BJ (cell line): Measurements from ENCODE around the gene SLC25A23. TPM values are rescaled to one million over a fixed set of nuclear protein-coding genes. Genes with fewer than 3 reads are reported as not detected.

ENCODE experiments used
- CTCF ChIA-PET: fragments of 350-600 bp; formaldehyde crosslinking; extraction: SDS; loops from one replicate; lab custom pipeline; 2021; ENCODE audit warnings: antibody characterized with exemption, inconsistent platforms; lab: Yijun Ruan, JAX
- POLR2A ChIA-PET: fragments of 300-600 bp; sonication (Branson Sonifier 250); formaldehyde crosslinking; extraction: SDS; loops from one replicate; lab custom pipeline; 2021; ENCODE audit warnings: antibody characterized with exemption; lab: Charles Lee
- DNase-seq: peaks from one replicate; pipeline ENCODE4 v3.0.0-alpha.2; 2011; ENCODE audit warnings: low read depth
- H3K27me3 ChIP-seq: 2 replicates; pipeline ENCODE4 v1.6.0; 2011; ENCODE audit warnings: low read length; ENCODE audit not compliant: control insufficient read depth, insufficient read depth
- H3K36me3 ChIP-seq: 2 replicates; pipeline ENCODE4 v1.5.1; 2011; ENCODE audit warnings: low read length; ENCODE audit not compliant: control insufficient read depth, insufficient read depth
- H3K4me3 ChIP-seq: 2 replicates; pipeline ENCODE4 v1.5.1; 2011; ENCODE audit warnings: low read depth, mild to moderate bottlenecking, control low read depth, low read length
- polyA plus RNA-seq: library from polyadenylated mRNA; depleted of rRNA; stranded (reverse); fragments of >200 nt; gene quantifications from 2 replicates; pipeline ENCODE4 v1.2.3, GENCODE V29; 2011
- TF ChIP-seq, protein P1 (sequence below): IDR thresholded peaks from 2 replicates; pipeline ENCODE4 v1.5.1; 2011; ENCODE audit warnings: low read depth, mild to moderate bottlenecking, control low read depth, inconsistent platforms, low read length, moderate library complexity; ENCODE audit not compliant: insufficient read depth

SLC25A23 gene
- polyA plus RNA-seq, 1 experiment, result 7.4 TPM

DNA sequence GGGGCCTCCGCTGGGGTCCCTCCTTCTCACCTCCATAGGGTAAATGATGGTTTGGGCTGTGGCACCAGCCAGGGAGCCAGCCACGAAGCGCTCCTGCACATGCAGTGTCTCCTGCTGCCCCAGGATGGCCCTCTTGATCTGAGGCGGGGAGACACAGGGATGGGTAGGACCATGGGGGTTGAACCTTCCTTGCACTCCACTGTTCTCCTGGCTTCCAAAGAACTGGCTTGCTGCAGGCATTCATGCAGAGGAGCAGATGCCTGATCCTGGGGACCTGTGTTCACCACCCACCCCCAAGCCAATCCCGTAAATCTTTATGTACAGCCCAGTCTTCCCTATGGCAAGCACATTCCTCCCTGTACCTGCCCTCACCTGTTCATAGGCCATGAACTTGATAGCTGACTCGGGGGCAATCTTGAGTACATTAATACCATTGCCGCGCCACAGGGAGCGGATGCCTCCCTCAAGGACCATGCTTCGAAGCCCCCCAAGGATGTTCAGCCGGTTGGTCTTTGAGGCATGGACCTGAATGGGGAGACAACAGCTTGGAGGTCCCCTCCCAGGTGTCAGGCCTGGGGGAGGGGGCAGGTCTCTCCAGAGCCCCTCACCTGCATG, 5.5 kb downstream of the SLC25A23 start:
- no peaks in the 10 kb centered on the region for H3K27me3 ChIP-seq
- TF ChIP-seq, protein P1, sequence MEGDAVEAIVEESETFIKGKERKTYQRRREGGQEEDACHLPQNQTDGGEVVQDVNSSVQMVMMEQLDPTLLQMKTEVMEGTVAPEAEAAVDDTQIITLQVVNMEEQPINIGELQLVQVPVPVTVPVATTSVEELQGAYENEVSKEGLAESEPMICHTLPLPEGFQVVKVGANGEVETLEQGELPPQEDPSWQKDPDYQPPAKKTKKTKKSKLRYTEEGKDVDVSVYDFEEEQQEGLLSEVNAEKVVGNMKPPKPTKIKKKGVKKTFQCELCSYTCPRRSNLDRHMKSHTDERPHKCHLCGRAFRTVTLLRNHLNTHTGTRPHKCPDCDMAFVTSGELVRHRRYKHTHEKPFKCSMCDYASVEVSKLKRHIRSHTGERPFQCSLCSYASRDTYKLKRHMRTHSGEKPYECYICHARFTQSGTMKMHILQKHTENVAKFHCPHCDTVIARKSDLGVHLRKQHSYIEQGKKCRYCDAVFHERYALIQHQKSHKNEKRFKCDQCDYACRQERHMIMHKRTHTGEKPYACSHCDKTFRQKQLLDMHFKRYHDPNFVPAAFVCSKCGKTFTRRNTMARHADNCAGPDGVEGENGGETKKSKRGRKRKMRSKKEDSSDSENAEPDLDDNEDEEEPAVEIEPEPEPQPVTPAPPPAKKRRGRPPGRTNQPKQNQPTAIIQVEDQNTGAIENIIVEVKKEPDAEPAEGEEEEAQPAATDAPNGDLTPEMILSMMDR, result no peak
- POLR2A ChIA-PET, result no interaction called here
- H3K36me3 ChIP-seq, result peaks cover 8% of the 10 kb centered on the region
- DNase-seq, result no peak
- CTCF ChIA-PET, result interaction anchor here (1.7 kb wide), 1 partner anchor 17 kb away, joined by 4 read pairs; no protein-coding TSS in a partner anchor
- no peak overlapping the region for H3K4me3 ChIP-seq

DNA sequence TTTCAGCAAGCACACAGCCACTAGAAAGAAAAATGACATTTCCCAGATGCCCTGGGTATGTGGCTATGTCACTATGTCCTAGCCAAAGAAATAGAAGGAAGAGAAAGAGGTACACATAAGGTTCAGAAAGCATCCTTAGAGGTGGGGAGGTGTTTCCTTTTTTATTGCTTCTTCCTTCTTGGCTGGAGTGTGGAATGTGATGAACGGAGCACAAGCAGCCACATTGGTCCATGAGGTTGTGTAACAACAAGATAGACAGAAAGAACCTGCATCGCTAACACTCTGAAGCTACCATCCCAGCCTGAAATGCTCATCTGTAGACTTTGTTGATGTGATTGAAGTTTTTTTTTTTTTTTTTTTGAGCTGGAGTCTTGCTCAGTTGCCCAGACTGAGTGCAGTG, 6.7 kb downstream of the SLC25A23 start:
- ChIA-PET POLR2A (no interaction called here), CTCF (no interaction called here)
- Histone ChIP-seq H3K36me3 (peaks cover 8% of the 10 kb centered on the region), H3K27me3 (no peaks in the 10 kb centered on the region), H3K4me3 (no peak overlapping the region)
- TF ChIP-seq, protein P1, result no peak
- DNase-seq, result no peak

DNA sequence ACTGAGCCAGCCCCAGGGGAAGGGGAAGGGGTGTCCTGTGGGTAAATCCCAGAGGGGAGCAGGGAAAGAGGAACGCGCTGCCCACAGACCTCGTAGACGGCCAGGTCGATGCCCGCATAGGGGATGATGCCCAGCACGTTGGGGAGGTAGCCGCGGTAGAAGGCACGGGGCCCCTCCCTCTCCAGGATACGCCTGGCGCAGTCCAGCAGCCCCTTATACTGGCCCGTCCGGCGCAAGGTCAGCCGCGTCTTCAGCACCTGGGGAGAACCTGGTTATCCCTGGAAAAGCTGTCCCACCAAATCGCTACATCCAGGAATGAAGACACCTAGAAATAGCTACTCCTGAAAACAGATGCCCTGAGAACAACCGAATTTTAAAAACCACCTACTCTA, 7.4 kb downstream of the SLC25A23 start:
- CTCF ChIA-PET, result no interaction called here

DNA sequence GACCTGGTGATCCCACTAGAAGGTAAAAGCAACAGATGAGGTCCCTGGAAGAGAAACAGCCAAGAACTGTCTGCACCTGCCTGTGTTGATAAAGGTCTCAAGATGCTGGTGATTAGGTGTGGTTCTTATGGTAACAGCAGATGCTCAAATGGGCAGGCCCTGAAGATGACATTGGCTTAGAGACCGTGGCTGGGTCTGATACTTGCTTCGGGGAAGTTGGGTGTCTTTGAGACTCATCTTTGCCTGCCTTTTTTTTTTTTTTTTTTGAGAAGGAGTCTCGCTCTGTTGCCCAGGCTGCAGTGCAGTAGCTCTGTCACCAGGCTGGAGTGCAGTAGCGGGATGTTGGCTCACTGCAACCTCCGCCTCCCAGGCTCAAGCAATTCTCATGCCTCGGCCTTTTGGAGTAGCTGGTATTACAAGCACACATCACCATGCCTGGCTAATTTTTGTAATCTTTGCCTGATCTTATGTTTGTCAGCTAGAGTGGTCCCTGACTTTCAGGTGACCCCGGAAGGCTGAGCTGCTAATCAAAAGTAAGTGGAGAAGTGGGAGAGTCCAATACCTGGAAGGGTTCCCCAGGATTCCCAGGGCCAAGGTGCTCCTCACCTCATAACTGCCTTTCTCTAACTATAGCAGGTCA, 7.9 kb downstream of the SLC25A23 start:
- no peaks in the 10 kb centered on the region for H3K27me3 ChIP-seq
- ChIA-PET CTCF (no interaction called here), POLR2A (no interaction called here)
- TF ChIP-seq, protein P1, result no peak
- no peak for DNase-seq
- no peak overlapping the region for H3K4me3 ChIP-seq
- H3K36me3 ChIP-seq, result peaks cover 8% of the 10 kb centered on the region

More for the DNA sequence above, 7.4 kb downstream of the SLC25A23 start:
- DNase-seq, result no peak
- H3K4me3 ChIP-seq, result no peak overlapping the region
- peaks cover 8% of the 10 kb centered on the region for H3K36me3 ChIP-seq
- POLR2A ChIA-PET, result no interaction called here
- TF ChIP-seq, protein P1, result no peak
- no peaks in the 10 kb centered on the region for H3K27me3 ChIP-seq

DNA sequence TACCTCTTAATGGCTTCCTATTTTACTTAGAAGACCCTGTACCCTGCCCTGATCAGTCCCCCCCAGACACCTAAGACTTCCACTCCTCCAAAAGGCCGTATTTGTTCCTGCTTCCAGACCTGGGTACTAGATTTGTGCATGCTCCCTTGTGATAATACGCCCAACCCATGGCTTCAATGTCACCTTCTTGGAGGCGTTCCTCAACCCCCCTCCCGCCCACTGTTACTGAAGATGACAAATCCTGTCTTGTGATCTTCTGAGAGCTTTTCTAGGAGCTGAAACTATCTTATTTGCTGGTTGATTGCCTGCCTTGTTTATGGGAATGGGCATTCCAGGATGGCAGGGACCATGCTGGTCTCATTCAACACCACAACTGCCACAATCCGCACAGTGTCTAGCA, 9.4 kb downstream of the SLC25A23 start:
- ChIA-PET CTCF (no interaction called here), POLR2A (no interaction called here)
- Histone ChIP-seq H3K4me3 (no peak overlapping the region), H3K36me3 (peaks cover 8% of the 10 kb centered on the region), H3K27me3 (no peaks in the 10 kb centered on the region)
- TF ChIP-seq, protein P1, result no peak
- no peak for DNase-seq
